ENCODE data around the gene FAM83B.
"Not testable (repeated sequence)": the region's sequence is repeated elsewhere in the genome, so short reads cannot be mapped to it uniquely, and the experiment has no call there.

FAM83B gene

GRCh38 chr6:54846243-54846856 lies at the start of gene FAM83B:
TSS of gene FAM83B (plus strand) at chr6:54846771. CDS start at chr6:54870247, 23,476 bp downstream.
- Histone ChIP-seq H3K9me3 (replicated peaks in 1 of 11) (peaks cover 9 to 14% (median 11%) of the 10 kb centered on the region in 11 experiments; a peak in 19 of 22 replicates), H3K27me3 (no peaks in the 10 kb centered on the region), H3K27ac (no peak within 1 kb of the TSS), H3K36me3 (no peaks in the 10 kb centered on the region), H3K4me1 (peaks cover 0 to 9% (median 0%) of the 10 kb centered on the region in 10 experiments; a peak in 4 of 20 replicates), H3K4me2 (no peak within 1 kb of the TSS), H3K4me3 (no peak within 1 kb of the TSS), H4K20me1 (no peaks in the 10 kb centered on the region), H3K9ac (no peak within 1 kb of the TSS)
- TF ChIP-seq Cebpa-rat (IDR thresholded peaks at IDR 0.05): no peak

GRCh38 chr6:54796918-54797317 lies 49.7 kb upstream of the FAM83B start:
- not testable (repeated sequence) for H3K36me3 ChIP-seq, H3K27me3 ChIP-seq, H3K4me2 ChIP-seq, H3K9ac ChIP-seq, H3K4me1 ChIP-seq, H3K4me3 ChIP-seq, H3K27ac ChIP-seq, H4K20me1 ChIP-seq
- peaks cover 3 to 17% (median 13%) of the 10 kb centered on the region in 11 experiments; a peak in 15 of 22 replicates for H3K9me3 ChIP-seq (replicated peaks in 1 of 11)

- no peaks in the 10 kb centered on the region for H4K20me1 ChIP-seq
- no peak overlapping the region for H3K9ac ChIP-seq
- H3K27me3 ChIP-seq: no peaks in the 10 kb centered on the region
- no peak for TF ChIP-seq Cebpa-rat (IDR thresholded peaks at IDR 0.05)
- peaks cover 3 to 17% (median 13%) of the 10 kb centered on the region in 11 experiments; a peak in 15 of 22 replicates for H3K9me3 ChIP-seq (replicated peaks in 1 of 11)
- H3K4me2 ChIP-seq: no peak overlapping the region
- no peak overlapping the region for H3K4me3 ChIP-seq
- H3K4me1 ChIP-seq: peaks cover 0 to 34% (median 0%) of the 10 kb centered on the region in 10 experiments; a peak in 4 of 20 replicates
- no peaks in the 10 kb centered on the region for H3K36me3 ChIP-seq
- H3K27ac ChIP-seq: no peak overlapping the region
These were observed 46.4 kb upstream of the FAM83B start for GRCh38 chr6:54800050-54800600.

GRCh38 chr6:54801244-54801643 lies 45.3 kb upstream of the FAM83B start:
- Histone ChIP-seq H3K9me3 (replicated peaks in 1 of 11) (peaks cover 3 to 16% (median 12%) of the 10 kb centered on the region in 11 experiments; a peak in 15 of 22 replicates), H3K27me3 (no peaks in the 10 kb centered on the region), H3K4me1 (peaks cover 0 to 34% (median 0%) of the 10 kb centered on the region in 10 experiments; a peak in 4 of 20 replicates)

GRCh38 chr6:54801669-54802068 lies 44.9 kb upstream of the FAM83B start:
- peaks cover 0 to 12% (median 9%) of the 10 kb centered on the region in 11 experiments; a peak in 14 of 22 replicates for H3K9me3 ChIP-seq (replicated peaks in 1 of 11)
- peaks cover 0 to 34% (median 0%) of the 10 kb centered on the region in 10 experiments; a peak in 4 of 20 replicates for H3K4me1 ChIP-seq
- H3K4me3 ChIP-seq: no peak overlapping the region
- H3K36me3 ChIP-seq: no peaks in the 10 kb centered on the region
- no peak for TF ChIP-seq Cebpa-rat (IDR thresholded peaks at IDR 0.05)
- no peak overlapping the region for H3K9ac ChIP-seq
- H3K27ac ChIP-seq: no peak overlapping the region
- no peaks in the 10 kb centered on the region for H4K20me1 ChIP-seq
- peak overlapping the region in 2 of 11 experiments; percentile 17 to 31; a peak in 3 of 22 replicates for H3K4me2 ChIP-seq
- H3K27me3 ChIP-seq: no peaks in the 10 kb centered on the region

More at GRCh38 chr6:54801244-54801643, 45.3 kb upstream of the FAM83B start:
- H3K27ac ChIP-seq: no peak overlapping the region
- no peaks in the 10 kb centered on the region for H4K20me1 ChIP-seq
- H3K9ac ChIP-seq: no peak overlapping the region
- no peak overlapping the region for H3K4me3 ChIP-seq
- H3K36me3 ChIP-seq: no peaks in the 10 kb centered on the region
- TF ChIP-seq Cebpa-rat (IDR thresholded peaks at IDR 0.05): no peak
- H3K4me2 ChIP-seq: peak overlapping the region in 2 of 11 experiments; percentile 17 to 31; a peak in 1 of 22 replicates

- no peaks in the 10 kb centered on the region for H4K20me1 ChIP-seq
- H3K4me3 ChIP-seq: no peak overlapping the region
- H3K9ac ChIP-seq: no peak overlapping the region
- no peak overlapping the region for H3K27ac ChIP-seq
- no peak for TF ChIP-seq Cebpa-rat (IDR thresholded peaks at IDR 0.05)
- H3K4me2 ChIP-seq: peak overlapping the region in 2 of 11 experiments; percentile 63 to 79; a peak in 5 of 22 replicates
- H3K27me3 ChIP-seq: no peaks in the 10 kb centered on the region
- no peaks in the 10 kb centered on the region for H3K9me3 ChIP-seq (replicated peaks in 1 of 11)
- H3K4me1 ChIP-seq: peaks cover 0 to 34% (median 0%) of the 10 kb centered on the region in 10 experiments; a peak in 4 of 20 replicates
- no peaks in the 10 kb centered on the region for H3K36me3 ChIP-seq
These were observed 43.6 kb upstream of the FAM83B start for GRCh38 chr6:54802775-54803634.

- H3K27me3 ChIP-seq: no peaks in the 10 kb centered on the region
- H4K20me1 ChIP-seq: no peaks in the 10 kb centered on the region
- no peaks in the 10 kb centered on the region for H3K36me3 ChIP-seq
- no peak overlapping the region for H3K4me3 ChIP-seq
- peaks cover 0 to 34% (median 0%) of the 10 kb centered on the region in 10 experiments; a peak in 4 of 20 replicates for H3K4me1 ChIP-seq
- no peak overlapping the region for H3K27ac ChIP-seq
- no peak overlapping the region for H3K9ac ChIP-seq
- H3K4me2 ChIP-seq: no peak overlapping the region
- no peak for TF ChIP-seq Cebpa-rat (IDR thresholded peaks at IDR 0.05)
- H3K9me3 ChIP-seq (replicated peaks in 1 of 11): no peaks in the 10 kb centered on the region
These were observed 41.5 kb upstream of the FAM83B start for GRCh38 chr6:54805077-54805476.

GRCh38 chr6:54810147-54810546 lies 36.4 kb upstream of the FAM83B start:
- TF ChIP-seq Cebpa-rat (IDR thresholded peaks at IDR 0.05): no peak
- H3K4me2 ChIP-seq: no peak overlapping the region

GRCh38 chr6:54813892-54814291 lies 32.7 kb upstream of the FAM83B start:
- no peak overlapping the region for H3K9ac ChIP-seq
- H3K36me3 ChIP-seq: no peaks in the 10 kb centered on the region
- no peak overlapping the region for H3K4me3 ChIP-seq
- no peak overlapping the region for H3K4me2 ChIP-seq
- no peaks in the 10 kb centered on the region for H3K27me3 ChIP-seq
- no peak for TF ChIP-seq Cebpa-rat (IDR thresholded peaks at IDR 0.05)
- peaks cover 0 to 3% (median 0%) of the 10 kb centered on the region in 10 experiments; a peak in 2 of 20 replicates for H3K4me1 ChIP-seq
- no peak overlapping the region for H3K27ac ChIP-seq
- H3K9me3 ChIP-seq (replicated peaks in 1 of 11): 0 out of 22 replicates have a peak, but pooled peaks cover 0 to 5% (median 0%) of the 10 kb centered on the region in 11 experiments
- no peaks in the 10 kb centered on the region for H4K20me1 ChIP-seq

More at GRCh38 chr6:54810147-54810546, 36.4 kb upstream of the FAM83B start:
- H3K27me3 ChIP-seq: no peaks in the 10 kb centered on the region
- H3K9ac ChIP-seq: no peak overlapping the region
- 0 out of 22 replicates have a peak, but pooled peaks cover 0 to 5% (median 0%) of the 10 kb centered on the region in 11 experiments for H3K9me3 ChIP-seq (replicated peaks in 1 of 11)
- H3K4me3 ChIP-seq: no peak overlapping the region
- no peak overlapping the region for H3K27ac ChIP-seq
- H3K36me3 ChIP-seq: no peaks in the 10 kb centered on the region
- no peaks in the 10 kb centered on the region for H3K4me1 ChIP-seq
- H4K20me1 ChIP-seq: no peaks in the 10 kb centered on the region

Measured in BLaER1 treated with 17β-estradiol and CSF1 and Interleukin-3, amounts not matched to agents 10 nM and 100 nM (cell line).